Panc1 (cell line): ENCODE measurements around the gene SCN1B.

Experiments
- CTCF ChIP-seq: fragments of 450-650 bp; IDR thresholded peaks from 2 replicates; pipeline ENCODE4 v1.5.1; 2017; ENCODE audit warnings: mild to moderate bottlenecking
- POLR2AphosphoS5 ChIP-seq: IDR thresholded peaks from 2 replicates; pipeline ENCODE4 v1.6.1; 2012; ENCODE audit warnings: mild to moderate bottlenecking, low read depth, low read length, moderate library complexity
- REST ChIP-seq, 2 experiments: IDR thresholded peaks; 2 replicates each; pipeline ENCODE4 v1.6.1; 2011 to 2012; ENCODE audit warnings: low read depth in 2 of 2, control low read depth in 1 of 2, low read length in 1 of 2, mild to moderate bottlenecking in 1 of 2, moderate library complexity in 1 of 2; ENCODE audit not compliant: insufficient read depth in 1 of 2
- TCF7L2 ChIP-seq: IDR thresholded peaks from 2 replicates; pipeline ENCODE4 v1.6.1; 2011; ENCODE audit warnings: mild to moderate bottlenecking, low read depth, low read length, inconsistent platforms

GRCh38 chr19:35030257-35031071 is at the start of gene SCN1B:
- TF ChIP-seq CTCF (no peak), POLR2AphosphoS5 (no peak), TCF7L2 (no peak), REST (IDR thresholded peaks at IDR 0.05; ENCODE audit: insufficient read depth in 1 of 2, low read depth in 2 of 2, low read length in 1 of 2) (no peak)
